Prostate gland (tissue), 2 donors: ENCODE results near the gene CDC42. TPM values are rescaled to one million over a fixed set of nuclear protein-coding genes. Genes with fewer than 3 reads are reported as not detected.

Experiments used
- DNase-seq: peaks from one replicate; pipeline ENCODE4 v3.0.0-alpha.2; 2019; ENCODE audit warnings: low spot score
- H3K27ac ChIP-seq, 2 donors: fragments of 200-600 bp; sonication (generic); 2 replicates each; pipeline ENCODE4 v1.5.1; 2017 to 2019
- H3K27me3 ChIP-seq: fragments of 200-600 bp; sonication (generic); replicated peaks from 2 replicates; pipeline ENCODE4 v1.5.1; 2019; ENCODE audit not compliant: insufficient read depth
- H3K36me3 ChIP-seq, 2 donors: fragments of 200-600 bp; sonication (generic); 1 replicate in 1 of 2; 2 replicates in 1 of 2; pipeline versions ENCODE4 v1.5.1 to v1.8.1; 2017 to 2019
- H3K4me1 ChIP-seq: fragments of 200-600 bp; sonication (generic); replicated peaks from 2 replicates; pipeline ENCODE4 v1.5.1; 2019
- H3K4me3 ChIP-seq, 2 donors: fragments of 200-600 bp; sonication (generic); 2 replicates each; pipeline ENCODE4 v1.5.1; 2017 to 2019
- H3K9me3 ChIP-seq: fragments of 200-600 bp; sonication (generic); 2 replicates; pipeline ENCODE4 v1.5.1; 2017
- POLR2A ChIP-seq: fragments of 450-650 bp; IDR thresholded peaks from one replicate; pipeline ENCODE4 v1.6.1; 2016; ENCODE audit warnings: antibody characterized with exemption, mild to moderate bottlenecking
- POLR2AphosphoS5 ChIP-seq: sonication (generic); formaldehyde crosslinking; IDR thresholded peaks from one replicate; pipeline ENCODE4 v1.6.1; 2017; ENCODE audit warnings: antibody characterized with exemption
- WGBS: methylation state at CpG from one replicate; pipeline ENCODE4 v1.1.5; 2018; 5-methylcytosine and 5-hydroxymethylcytosine counted together
- intact Hi-C: fragments of 100-400 bp; cut with DNase I; formaldehyde crosslinking; loops from one replicate; pipeline ENCODE4 v1.14.2; 2022
- total RNA-seq, 2 donors: library from RNA; depleted of rRNA; stranded (reverse); fragments of >200 nt; gene quantifications; one replicate each; pipeline ENCODE4 v1.1.0, GENCODE V29; 2016
- TF ChIP-seq, protein P1 (sequence below), 4 experiments: fragments of 200-600 bp in 2 of 4; fragments of 450-650 bp in 2 of 4; sonication (generic) in 2 of 4; IDR thresholded peaks; 1 replicate in 3 of 4; 2 replicates in 1 of 4; pipeline ENCODE4 v1.5.1; 2016 to 2019; ENCODE audit warnings: antibody characterized with exemption in 4 of 4, mild to moderate bottlenecking in 2 of 4, moderate library complexity in 2 of 4

Gene CDC42
- total RNA-seq, 2 donors from 2014 or later = 164 to 182 TPM

DNA sequence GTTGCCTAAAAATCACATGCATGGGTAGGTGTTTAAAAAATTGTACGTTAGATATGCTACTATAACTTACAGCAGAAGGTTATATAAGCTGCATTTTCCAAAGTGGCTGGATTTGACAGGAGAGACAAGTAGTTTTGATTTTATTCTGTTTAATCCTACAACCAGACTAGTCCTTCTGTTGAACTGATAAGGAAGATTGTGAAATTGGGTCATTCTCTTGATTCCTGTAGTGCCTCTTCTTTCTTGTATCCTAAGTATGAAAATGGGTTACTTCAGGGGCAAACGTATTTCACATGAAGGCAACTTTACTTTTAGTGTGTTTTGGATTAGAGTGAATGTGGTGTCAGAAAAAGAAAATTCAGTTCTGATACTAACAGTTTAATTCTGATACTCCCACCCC lies 19.0 kb downstream of the CDC42 start:
- WGBS = 87% methylated on average over 2 of the region's 2 CpGs
- no peak for DNase-seq
- TF ChIP-seq, protein P1, sequence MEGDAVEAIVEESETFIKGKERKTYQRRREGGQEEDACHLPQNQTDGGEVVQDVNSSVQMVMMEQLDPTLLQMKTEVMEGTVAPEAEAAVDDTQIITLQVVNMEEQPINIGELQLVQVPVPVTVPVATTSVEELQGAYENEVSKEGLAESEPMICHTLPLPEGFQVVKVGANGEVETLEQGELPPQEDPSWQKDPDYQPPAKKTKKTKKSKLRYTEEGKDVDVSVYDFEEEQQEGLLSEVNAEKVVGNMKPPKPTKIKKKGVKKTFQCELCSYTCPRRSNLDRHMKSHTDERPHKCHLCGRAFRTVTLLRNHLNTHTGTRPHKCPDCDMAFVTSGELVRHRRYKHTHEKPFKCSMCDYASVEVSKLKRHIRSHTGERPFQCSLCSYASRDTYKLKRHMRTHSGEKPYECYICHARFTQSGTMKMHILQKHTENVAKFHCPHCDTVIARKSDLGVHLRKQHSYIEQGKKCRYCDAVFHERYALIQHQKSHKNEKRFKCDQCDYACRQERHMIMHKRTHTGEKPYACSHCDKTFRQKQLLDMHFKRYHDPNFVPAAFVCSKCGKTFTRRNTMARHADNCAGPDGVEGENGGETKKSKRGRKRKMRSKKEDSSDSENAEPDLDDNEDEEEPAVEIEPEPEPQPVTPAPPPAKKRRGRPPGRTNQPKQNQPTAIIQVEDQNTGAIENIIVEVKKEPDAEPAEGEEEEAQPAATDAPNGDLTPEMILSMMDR (IDR thresholded peaks at IDR 0.05) = no peak
- TF ChIP-seq POLR2A (no peak), POLR2AphosphoS5 (no peak)
- Histone ChIP-seq H3K4me1 (no peaks in the 10 kb centered on the region), H3K9me3 (no peaks in the 10 kb centered on the region), H3K4me3 (no peak overlapping the region), H3K36me3 (no peaks in the 10 kb centered on the region), H3K27ac (no peak overlapping the region), H3K27me3 (no peaks in the 10 kb centered on the region)
- intact Hi-C loops = no loop called here

DNA sequence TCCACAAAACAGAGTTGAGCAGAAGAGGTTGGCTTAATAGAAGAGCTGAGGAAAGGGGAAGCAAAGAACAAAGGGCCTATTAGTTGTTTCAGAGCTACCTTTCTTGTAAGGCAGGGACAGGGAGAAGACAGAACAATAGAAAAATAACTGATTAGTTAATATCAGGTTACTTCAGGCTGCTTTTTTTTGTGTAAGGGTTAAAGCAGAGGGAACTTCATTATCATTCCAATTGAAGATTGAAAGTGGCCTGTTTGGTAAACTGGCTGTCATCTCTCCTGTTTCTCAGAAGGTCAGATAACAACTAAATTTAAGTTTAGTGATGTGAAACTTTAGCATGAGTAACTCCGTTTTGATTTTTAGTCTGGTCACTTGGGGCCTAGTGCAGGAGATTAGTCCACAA lies 22.3 kb downstream of the CDC42 start:
- DNase-seq = no peak
- 19% methylated on average over 1 of the region's 1 CpG for WGBS
- Histone ChIP-seq H3K4me1 (no peaks in the 10 kb centered on the region), H3K27ac (no peak overlapping the region), H3K9me3 (no peaks in the 10 kb centered on the region), H3K4me3 (no peak overlapping the region), H3K27me3 (no peaks in the 10 kb centered on the region), H3K36me3 (no peaks in the 10 kb centered on the region)
- no peak for TF ChIP-seq POLR2A
- TF ChIP-seq, protein P1 (IDR thresholded peaks at IDR 0.05) = no peak
- TF ChIP-seq POLR2AphosphoS5 = no peak
- intact Hi-C loops = no loop called here

DNA sequence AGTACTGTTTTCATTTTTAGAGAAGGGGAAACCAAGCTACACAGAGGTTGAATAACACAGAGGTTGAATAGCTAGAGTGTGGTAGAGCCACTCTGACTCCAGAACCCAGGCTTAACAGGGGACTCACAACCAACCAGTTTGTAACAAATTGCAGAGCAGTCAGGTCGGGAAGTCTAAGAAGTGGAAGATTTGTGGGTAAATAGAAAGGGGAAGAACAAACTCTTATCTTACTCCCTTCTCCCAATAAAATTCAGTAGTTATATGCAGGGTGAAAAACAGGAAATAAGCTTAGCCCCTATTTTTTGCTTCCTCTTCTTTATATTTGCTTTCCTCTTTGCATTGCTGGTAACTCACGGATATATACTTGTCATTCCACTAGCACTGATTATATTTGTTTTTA lies 23.2 kb downstream of the CDC42 start:
- WGBS = 30% methylated on average over 2 of the region's 2 CpGs
- Histone ChIP-seq H3K4me3 (no peak overlapping the region), H3K27me3 (no peaks in the 10 kb centered on the region), H3K27ac (peak overlapping the region in 1 of 2 donors; percentile 6), H3K4me1 (no peaks in the 10 kb centered on the region), H3K9me3 (no peaks in the 10 kb centered on the region), H3K36me3 (no peaks in the 10 kb centered on the region)
- TF ChIP-seq, protein P1 (IDR thresholded peaks at IDR 0.05) = no peak
- no peak for TF ChIP-seq POLR2AphosphoS5
- no peak for TF ChIP-seq POLR2A
- no peak for DNase-seq
- intact Hi-C loops = no loop called here

DNA sequence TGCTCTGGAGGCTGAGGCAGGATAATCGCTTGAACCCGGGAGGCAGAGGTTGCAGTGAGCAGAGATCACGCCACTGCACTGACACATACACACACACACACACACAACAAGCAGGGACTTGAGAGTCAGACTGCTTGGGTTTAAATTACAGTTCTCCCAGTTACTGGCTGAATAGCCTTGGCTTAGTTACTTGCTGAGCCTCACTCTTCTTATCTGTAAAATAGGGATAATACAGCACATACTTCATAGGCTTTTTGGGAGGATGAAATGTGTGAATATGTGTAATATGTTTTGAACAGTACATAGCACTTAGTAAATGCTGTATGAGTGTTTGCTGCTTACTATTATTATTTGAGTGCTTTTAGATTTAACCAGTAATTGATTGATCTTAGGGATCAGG lies 23.8 kb downstream of the CDC42 start:
- 82% methylated on average over 3 of the region's 3 CpGs for WGBS
- no peak overlapping the region for H3K4me3 ChIP-seq
- intact Hi-C loops = no loop called here
- no peaks in the 10 kb centered on the region for H3K27me3 ChIP-seq
- H3K4me1 ChIP-seq = no peaks in the 10 kb centered on the region
- no peaks in the 10 kb centered on the region for H3K36me3 ChIP-seq
- DNase-seq = no peak
- H3K27ac ChIP-seq = peak overlapping the region in 1 of 2 donors; percentile 6
- TF ChIP-seq POLR2A = no peak
- TF ChIP-seq, protein P1 (IDR thresholded peaks at IDR 0.05) = no peak
- no peak for TF ChIP-seq POLR2AphosphoS5
- no peaks in the 10 kb centered on the region for H3K9me3 ChIP-seq

DNA sequence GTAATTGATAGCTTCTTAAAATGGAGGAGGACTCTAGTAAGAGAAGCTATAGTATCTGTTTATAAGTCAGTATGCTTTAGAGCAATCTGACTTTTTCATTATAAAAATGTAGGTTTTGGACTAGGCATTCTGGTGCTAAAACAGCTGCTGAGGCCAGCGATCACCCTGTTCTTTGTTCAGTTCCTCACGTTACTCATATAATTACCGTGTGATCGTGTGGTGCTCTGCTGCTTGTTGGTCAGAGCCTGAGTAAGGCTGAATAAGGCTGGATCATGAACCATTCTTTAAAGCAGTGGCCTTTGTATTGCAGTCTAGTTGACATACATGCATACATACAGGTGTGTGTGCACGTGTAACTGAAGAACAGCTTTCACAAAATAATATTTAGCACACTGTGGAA lies 25.2 kb downstream of the CDC42 start:
- Histone ChIP-seq H3K27ac (no peak overlapping the region), H3K9me3 (no peaks in the 10 kb centered on the region), H3K27me3 (no peaks in the 10 kb centered on the region), H3K4me3 (no peak overlapping the region), H3K4me1 (no peaks in the 10 kb centered on the region), H3K36me3 (no peaks in the 10 kb centered on the region)
- intact Hi-C loops = no loop called here
- TF ChIP-seq, protein P1 (IDR thresholded peaks at IDR 0.05) = no peak
- TF ChIP-seq POLR2A = no peak
- TF ChIP-seq POLR2AphosphoS5 = no peak
- 14% methylated on average over 5 of the region's 5 CpGs for WGBS
- DNase-seq = no peak
